ENCODE data around the gene FAM124A.

DNA sequence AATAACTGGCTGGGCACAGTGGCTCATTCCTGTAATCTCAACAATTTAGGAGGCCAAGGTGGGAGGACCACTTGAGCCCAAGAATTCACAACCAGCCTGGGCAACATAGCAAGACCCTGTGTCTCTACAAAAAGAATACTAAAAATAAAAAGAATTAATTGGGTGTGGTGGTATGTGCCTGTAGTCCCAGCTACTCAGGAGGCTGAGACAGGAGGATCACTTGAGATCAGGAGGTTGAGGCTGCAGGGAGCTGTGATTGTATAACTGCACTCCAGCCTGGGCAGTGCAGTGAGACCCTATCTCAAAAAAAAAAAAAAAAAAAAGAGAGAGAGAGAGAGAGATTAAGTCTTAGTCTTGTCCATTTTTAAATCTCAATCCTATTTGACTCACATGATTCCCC lies 81.7 kb downstream of the FAM124A start:
- TF ChIP-seq GATA2 (IDR thresholded peaks at IDR 0.05; ENCODE audit: low read depth, low read length), result no peak
- TF ChIP-seq GATA3 (IDR thresholded peaks at IDR 0.05; ENCODE audit: low read depth, low read length), result no peak

Data from SH-SY5Y (cell line).